Right cardiac atrium (tissue), 5 donors: Measurements from ENCODE around the gene SLC9A8. TPM values are rescaled to one million over a fixed set of nuclear protein-coding genes. Genes with fewer than 3 reads are reported as not detected.
"Not testable (repeated sequence)": the region's sequence is repeated elsewhere in the genome, so short reads cannot be mapped to it uniquely, and the experiment has no call there.

ENCODE experiments used
- ATAC-seq, 2 donors: fragments of 200-7000 bp; cut with Tn5 transposase; one replicate each; pipeline versions ENCODE4 v1.8.0 to v1.9.1; 2020; ENCODE audit warnings: moderate library complexity in 2 of 2, mild to moderate bottlenecking in 1 of 2
- DNase-seq, 3 donors: peaks; one replicate each; pipeline ENCODE4 v3.0.0-alpha.2; 2020
- H3K27ac ChIP-seq: one replicate; pipeline ENCODE4 v1.5.1; 2013; ENCODE audit warnings: mild to moderate bottlenecking, low read length, control low read depth, moderate library complexity
- H3K27me3 ChIP-seq: one replicate; pipeline ENCODE4 v1.6.1; 2013; ENCODE audit not compliant: control insufficient read depth, insufficient read depth
- H3K4me1 ChIP-seq: one replicate; pipeline ENCODE4 v1.6.1; 2013; ENCODE audit warnings: low read length; ENCODE audit not compliant: control insufficient read depth, insufficient read depth
- H3K4me3 ChIP-seq: one replicate; pipeline ENCODE4 v1.5.1; 2013; ENCODE audit warnings: low read length, control low read depth
- H3K9me3 ChIP-seq: one replicate; pipeline ENCODE4 v1.6.1; 2013; ENCODE audit warnings: low read length; ENCODE audit not compliant: control insufficient read depth
- WGBS: extraction: QIAGEN DNeasy Blood & Tissue Kit; methylation state at CpG from one replicate; pipeline ENCODE4 v1.1.7; 2013; 5-methylcytosine and 5-hydroxymethylcytosine counted together
- intact Hi-C, 4 donors: fragments of 100-400 bp; cut with DNase I; formaldehyde crosslinking; loops; one replicate each; pipeline versions ENCODE4 v1.11.0 to v1.14.0; 2022 to 2023
- polyA plus RNA-seq: library from polyadenylated mRNA; stranded (reverse); fragments of 200-250 nt; gene quantifications from one replicate; pipeline ENCODE4 v1.2.3, GENCODE V29; 2013
- total RNA-seq, 4 donors: library from RNA; stranded (reverse); fragmentation: NEBNext Ultra II Directional; extraction: Animal tissue kit (Norgen Biotek cat#: 25700); gene quantifications; one replicate each; pipeline ENCODE4 v1.2.1, GENCODE V29; 2021
- donor health status: healthy with polysubstance abuse.
- donor health status: DM: no; HTN: yes; CAD: no.
- donor health status: DM: no; HTN: no; CAD: no.
- donor health status: DM: no; HTN: yes; CAD: no; lungs with severe emphysema.
- donor health status: DM: yes; HTN: yes; CAD: no.

The SLC9A8 gene
- total and polyA plus RNA-seq, 5 donors: 6.0 to 7.3 (median 7.2) TPM

- DNase-seq (no peak), ATAC-seq (no peak)
- Histone ChIP-seq H3K4me3 (no peak overlapping the region), H3K4me1 (peaks cover 14% of the 10 kb centered on the region), H3K27ac (no peak overlapping the region), H3K9me3 (no peaks in the 10 kb centered on the region), H3K27me3 (no peaks in the 10 kb centered on the region)
- 74% methylated on average over 9 of the region's 9 CpGs for WGBS
- intact Hi-C loops: loop anchor here in 1 of 4 donors (5.0 kb wide), 1 partner anchor 278 kb away; no protein-coding TSS in a partner anchor
Observed at GRCh38 chr20:49889935-49890333, 77.3 kb downstream of the SLC9A8 start.

- Histone ChIP-seq H3K9me3 (no peaks in the 10 kb centered on the region), H3K27me3 (no peaks in the 10 kb centered on the region), H3K4me1 (peaks cover 14% of the 10 kb centered on the region), H3K27ac (no peak overlapping the region), H3K4me3 (no peak overlapping the region)
- intact Hi-C loops: no loop called here
- peak in 2 of 3 donors; percentile 70 to 75 for DNase-seq
- peak; percentile 12 to 44 for ATAC-seq
- 48% methylated on average over 21 of the region's 21 CpGs for WGBS
Observed at GRCh38 chr20:49890471-49891361, 78.1 kb downstream of the SLC9A8 start.

GRCh38 chr20:49891476-49892110, 79.0 kb downstream of the SLC9A8 start:
- Histone ChIP-seq H3K4me3 (no peak overlapping the region), H3K9me3 (no peaks in the 10 kb centered on the region), H3K27me3 (no peaks in the 10 kb centered on the region), H3K27ac (no peak overlapping the region), H3K4me1 (peaks cover 14% of the 10 kb centered on the region)
- no peak for DNase-seq
- intact Hi-C loops: no loop called here
- WGBS: 88% methylated on average over 13 of the region's 13 CpGs
- ATAC-seq: no peak

GRCh38 chr20:49892260-49892659, 79.6 kb downstream of the SLC9A8 start:
- Histone ChIP-seq H3K4me3 (no peak overlapping the region), H3K4me1 (peaks cover 14% of the 10 kb centered on the region), H3K9me3 (no peaks in the 10 kb centered on the region), H3K27me3 (no peaks in the 10 kb centered on the region), H3K27ac (no peak overlapping the region)
- DNase-seq (peak in 1 of 3 donors; percentile 60), ATAC-seq (no peak)
- intact Hi-C loops: no loop called here
- 65% methylated on average over 9 of the region's 9 CpGs for WGBS

- WGBS: 25% methylated on average over 11 of the region's 11 CpGs
- peaks cover 14% of the 10 kb centered on the region for H3K4me1 ChIP-seq
- H3K27me3 ChIP-seq: no peaks in the 10 kb centered on the region
- no peak overlapping the region for H3K4me3 ChIP-seq
- no peaks in the 10 kb centered on the region for H3K9me3 ChIP-seq
- DNase-seq: peak; percentile 58 to 83 (median 82)
- peak; percentile 81 to 88 for ATAC-seq
- no peak overlapping the region for H3K27ac ChIP-seq
- intact Hi-C loops: no loop called here
Observed at GRCh38 chr20:49892817-49893216, 80.2 kb downstream of the SLC9A8 start.

GRCh38 chr20:49893242-49894072, 80.8 kb downstream of the SLC9A8 start:
- Histone ChIP-seq H3K4me3 (no peak overlapping the region), H3K4me1 (peaks cover 14% of the 10 kb centered on the region), H3K27me3 (no peaks in the 10 kb centered on the region), H3K27ac (no peak overlapping the region), H3K9me3 (no peaks in the 10 kb centered on the region)
- intact Hi-C loops: no loop called here
- WGBS: 53% methylated on average over 12 of the region's 12 CpGs
- peak; percentile 46 to 54 for ATAC-seq
- no peak for DNase-seq

GRCh38 chr20:49894073-49894470, 81.4 kb downstream of the SLC9A8 start:
- H3K4me3 ChIP-seq: no peak overlapping the region
- WGBS: 69% methylated on average over 6 of the region's 6 CpGs
- no peaks in the 10 kb centered on the region for H3K27me3 ChIP-seq
- peaks cover 14% of the 10 kb centered on the region for H3K4me1 ChIP-seq
- H3K27ac ChIP-seq: no peak overlapping the region
- ATAC-seq: no peak
- no peaks in the 10 kb centered on the region for H3K9me3 ChIP-seq
- no peak for DNase-seq
- intact Hi-C loops: no loop called here

- peaks cover 12% of the 10 kb centered on the region for H3K4me1 ChIP-seq
- intact Hi-C loops, H3K27me3 ChIP-seq, ATAC-seq, H3K4me3 ChIP-seq, DNase-seq, H3K9me3 ChIP-seq, H3K27ac ChIP-seq: not testable (repeated sequence)
- WGBS: 94% methylated on average over 7 of the region's 7 CpGs
Observed at GRCh38 chr20:49895474-49896093, 83.0 kb downstream of the SLC9A8 start.

- ATAC-seq: no peak
Observed at GRCh38 chr20:49896204-49896603, 83.6 kb downstream of the SLC9A8 start.

GRCh38 chr20:49899541-49900383, 87.1 kb downstream of the SLC9A8 start:
- intact Hi-C loops: no loop called here

More at GRCh38 chr20:49896204-49896603, 83.6 kb downstream of the SLC9A8 start:
- intact Hi-C loops: no loop called here
- Histone ChIP-seq H3K4me1 (peaks cover 9% of the 10 kb centered on the region), H3K27ac (no peak overlapping the region), H3K27me3 (no peaks in the 10 kb centered on the region), H3K4me3 (no peak overlapping the region), H3K9me3 (no peaks in the 10 kb centered on the region)
- DNase-seq: no peak
- 89% methylated on average over 6 of the region's 6 CpGs for WGBS

More at GRCh38 chr20:49899541-49900383, 87.1 kb downstream of the SLC9A8 start:
- ATAC-seq (peak in 1 of 2 donors; percentile 39), DNase-seq (no peak)
- Histone ChIP-seq H3K27me3 (no peaks in the 10 kb centered on the region), H3K4me1 (no peaks in the 10 kb centered on the region), H3K27ac (no peak overlapping the region), H3K4me3 (no peak overlapping the region), H3K9me3 (no peaks in the 10 kb centered on the region)
- WGBS: 68% methylated on average over 10 of the region's 10 CpGs
